ENCODE measurements around the gene CASZ1. TPM values are rescaled to one million over a fixed set of nuclear protein-coding genes. Genes with fewer than 3 reads are reported as not detected.

CASZ1 gene
- total and polyA plus RNA-seq, 2 donors from 2014 or later: 10.1 to 33.0 TPM

GRCh38 chr1:10829965-10830515, 33.6 kb upstream of the CASZ1 start:
- Histone ChIP-seq H3K27ac (ENCODE audit: low read depth in 2 of 2, low read length in 2 of 2) (no peak overlapping the region), H3K9ac (ENCODE audit: low read length in 3 of 3) (no peak overlapping the region), H3K4me3 (ENCODE audit: low read length in 3 of 3) (no peak overlapping the region), H3K36me3 (ENCODE audit: control insufficient read depth in 2 of 3, insufficient read depth in 3 of 3, low read length in 3 of 3) (no peaks in the 10 kb centered on the region), H3K27me3 (ENCODE audit: control insufficient read depth, insufficient read depth, low read length) (peaks cover 13% of the 10 kb centered on the region), H3K9me3 (ENCODE audit: control insufficient read depth in 2 of 3, insufficient read depth in 1 of 3, low read length in 3 of 3) (no peaks in the 10 kb centered on the region), H3K4me1 (ENCODE audit: control insufficient read depth in 2 of 3, insufficient read depth in 2 of 3, low read depth in 1 of 3, low read length in 3 of 3) (no peaks in the 10 kb centered on the region)
- no peak for FAIRE-seq
- peak in 1 of 5 donors; percentile 38 for DNase-seq
- TF ChIP-seq CTCF (IDR thresholded peaks at IDR 0.05; ENCODE audit: borderline replicate concordance, extremely low read depth, insufficient read depth): no peak
- intact Hi-C loops (cut with DNase I): no loop called here

- Histone ChIP-seq H3K36me3 (ENCODE audit: control insufficient read depth in 2 of 3, insufficient read depth in 3 of 3, low read length in 3 of 3) (no peaks in the 10 kb centered on the region), H3K4me1 (ENCODE audit: control insufficient read depth in 2 of 3, insufficient read depth in 2 of 3, low read depth in 1 of 3, low read length in 3 of 3) (no peaks in the 10 kb centered on the region), H3K27ac (ENCODE audit: low read depth in 2 of 2, low read length in 2 of 2) (no peak overlapping the region), H3K9ac (ENCODE audit: low read length in 3 of 3) (no peak overlapping the region), H3K27me3 (ENCODE audit: control insufficient read depth, insufficient read depth, low read length) (peaks cover 13% of the 10 kb centered on the region), H3K9me3 (ENCODE audit: control insufficient read depth in 2 of 3, insufficient read depth in 1 of 3, low read length in 3 of 3) (no peaks in the 10 kb centered on the region), H3K4me3 (ENCODE audit: low read length in 3 of 3) (no peak overlapping the region)
- TF ChIP-seq CTCF (IDR thresholded peaks at IDR 0.05; ENCODE audit: borderline replicate concordance, extremely low read depth, insufficient read depth): no peak
- intact Hi-C loops (cut with DNase I): no loop called here
- DNase-seq (no peak), FAIRE-seq (no peak)
Measured at GRCh38 chr1:10829067-10829818, 32.8 kb upstream of the CASZ1 start.

- no peak for TF ChIP-seq CTCF (IDR thresholded peaks at IDR 0.05; ENCODE audit: borderline replicate concordance, extremely low read depth, insufficient read depth)
- DNase-seq: no peak
- Histone ChIP-seq H3K27me3 (ENCODE audit: control insufficient read depth, insufficient read depth, low read length) (peaks cover 13% of the 10 kb centered on the region), H3K9ac (ENCODE audit: low read length in 3 of 3) (no peak overlapping the region), H3K36me3 (ENCODE audit: control insufficient read depth in 2 of 3, insufficient read depth in 3 of 3, low read length in 3 of 3) (no peaks in the 10 kb centered on the region), H3K27ac (ENCODE audit: low read depth in 2 of 2, low read length in 2 of 2) (no peak overlapping the region), H3K9me3 (ENCODE audit: control insufficient read depth in 2 of 3, insufficient read depth in 1 of 3, low read length in 3 of 3) (no peaks in the 10 kb centered on the region), H3K4me3 (ENCODE audit: low read length in 3 of 3) (no peak overlapping the region), H3K4me1 (ENCODE audit: control insufficient read depth in 2 of 3, insufficient read depth in 2 of 3, low read depth in 1 of 3, low read length in 3 of 3) (no peaks in the 10 kb centered on the region)
- intact Hi-C loops (cut with DNase I): no loop called here
- no peak for FAIRE-seq
Measured at GRCh38 chr1:10827377-10828333, 31.2 kb upstream of the CASZ1 start.
